Tibial nerve (tissue), 3 donors: Measurements from ENCODE around the gene TXNDC8.

ENCODE experiments used
- POLR2A ChIP-seq, 2 donors: fragments of 450-650 bp; IDR thresholded peaks; one replicate each; pipeline ENCODE4 v1.6.1; 2017; ENCODE audit warnings: antibody characterized with exemption in 2 of 2, mild to moderate bottlenecking in 2 of 2, moderate library complexity in 2 of 2
- TF ChIP-seq, protein P1 (sequence below), 5 experiments: fragments of 200-600 bp in 3 of 5; fragments of 450-650 bp in 2 of 5; sonication (generic) in 3 of 5; IDR thresholded peaks; one replicate each; pipeline ENCODE4 v1.5.1; 2016 to 2019; ENCODE audit warnings: antibody characterized with exemption in 5 of 5, mild to moderate bottlenecking in 3 of 5, moderate library complexity in 2 of 5

DNA sequence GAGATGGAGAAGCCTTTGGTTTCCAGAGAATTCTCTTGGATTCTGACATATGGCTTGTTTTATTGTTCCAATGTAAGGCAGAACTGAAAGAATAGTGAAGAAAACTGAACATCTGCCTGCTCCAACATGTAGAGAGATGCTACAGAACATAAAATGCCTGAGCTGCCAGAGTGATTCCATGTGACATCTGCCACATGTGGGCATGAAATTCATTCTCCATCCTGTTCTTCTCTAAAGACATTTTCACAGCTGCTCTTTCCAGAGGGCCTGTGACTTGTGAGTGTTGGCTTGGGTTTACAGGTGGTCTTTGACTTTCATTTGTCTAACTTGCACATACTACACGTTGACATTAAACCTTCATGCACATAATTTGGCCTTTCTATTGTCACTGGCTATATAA lies 47.7 kb downstream of the TXNDC8 start:
- TF ChIP-seq, protein P1, sequence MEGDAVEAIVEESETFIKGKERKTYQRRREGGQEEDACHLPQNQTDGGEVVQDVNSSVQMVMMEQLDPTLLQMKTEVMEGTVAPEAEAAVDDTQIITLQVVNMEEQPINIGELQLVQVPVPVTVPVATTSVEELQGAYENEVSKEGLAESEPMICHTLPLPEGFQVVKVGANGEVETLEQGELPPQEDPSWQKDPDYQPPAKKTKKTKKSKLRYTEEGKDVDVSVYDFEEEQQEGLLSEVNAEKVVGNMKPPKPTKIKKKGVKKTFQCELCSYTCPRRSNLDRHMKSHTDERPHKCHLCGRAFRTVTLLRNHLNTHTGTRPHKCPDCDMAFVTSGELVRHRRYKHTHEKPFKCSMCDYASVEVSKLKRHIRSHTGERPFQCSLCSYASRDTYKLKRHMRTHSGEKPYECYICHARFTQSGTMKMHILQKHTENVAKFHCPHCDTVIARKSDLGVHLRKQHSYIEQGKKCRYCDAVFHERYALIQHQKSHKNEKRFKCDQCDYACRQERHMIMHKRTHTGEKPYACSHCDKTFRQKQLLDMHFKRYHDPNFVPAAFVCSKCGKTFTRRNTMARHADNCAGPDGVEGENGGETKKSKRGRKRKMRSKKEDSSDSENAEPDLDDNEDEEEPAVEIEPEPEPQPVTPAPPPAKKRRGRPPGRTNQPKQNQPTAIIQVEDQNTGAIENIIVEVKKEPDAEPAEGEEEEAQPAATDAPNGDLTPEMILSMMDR (IDR thresholded peaks at IDR 0.05), result no peak
- TF ChIP-seq POLR2A (IDR thresholded peaks at IDR 0.05), result no peak
